IPS-15b (cell line): ENCODE measurements around the gene METTL17.

ENCODE experiments used
- H3K27me3 ChIP-seq: one replicate; pipeline ENCODE4 v1.6.1; 2013; ENCODE audit warnings: low read length; ENCODE audit not compliant: control insufficient read depth, insufficient read depth
- H3K36me3 ChIP-seq: one replicate; pipeline ENCODE4 v1.6.1; 2013; ENCODE audit warnings: low read length; ENCODE audit not compliant: control insufficient read depth, insufficient read depth
- H3K4me1 ChIP-seq: one replicate; pipeline ENCODE4 v1.6.1; 2013; ENCODE audit warnings: mild to moderate bottlenecking, low read length; ENCODE audit not compliant: control insufficient read depth, insufficient read depth
- H3K4me3 ChIP-seq: one replicate; pipeline ENCODE4 v1.5.1; 2013; ENCODE audit warnings: low read depth, low read length
- H3K9ac ChIP-seq: one replicate; pipeline ENCODE4 v1.6.1; 2013; ENCODE audit warnings: low read depth, mild to moderate bottlenecking, low read length
- H3K9me3 ChIP-seq: one replicate; pipeline ENCODE4 v1.6.1; 2013; ENCODE audit warnings: mild to moderate bottlenecking, low read length; ENCODE audit not compliant: control insufficient read depth, insufficient read depth

METTL17 gene

DNA sequence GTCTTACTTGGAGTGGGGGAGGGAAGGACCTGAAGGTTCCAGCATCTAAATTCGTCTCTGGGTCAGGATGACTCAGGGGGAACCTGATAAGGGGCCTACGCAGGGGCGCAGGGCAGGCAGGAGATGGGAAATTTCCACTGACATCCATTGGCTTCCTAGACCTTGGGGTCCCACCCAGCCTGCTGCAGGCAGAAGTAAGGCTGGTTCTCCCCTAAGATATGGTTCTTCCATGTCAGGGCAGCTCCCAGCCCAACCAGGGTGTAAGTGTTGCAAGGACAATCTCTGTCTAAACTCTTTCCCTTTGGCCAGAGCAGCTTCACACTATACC lies 37.2 kb downstream of the METTL17 start:
- no peaks in the 10 kb centered on the region for H3K9me3 ChIP-seq
- no peak overlapping the region for H3K9ac ChIP-seq
- H3K27me3 ChIP-seq: peaks cover 43% of the 10 kb centered on the region
- peaks cover 5% of the 10 kb centered on the region for H3K36me3 ChIP-seq
- H3K4me3 ChIP-seq: no peak overlapping the region
- H3K4me1 ChIP-seq: peaks cover 18% of the 10 kb centered on the region

DNA sequence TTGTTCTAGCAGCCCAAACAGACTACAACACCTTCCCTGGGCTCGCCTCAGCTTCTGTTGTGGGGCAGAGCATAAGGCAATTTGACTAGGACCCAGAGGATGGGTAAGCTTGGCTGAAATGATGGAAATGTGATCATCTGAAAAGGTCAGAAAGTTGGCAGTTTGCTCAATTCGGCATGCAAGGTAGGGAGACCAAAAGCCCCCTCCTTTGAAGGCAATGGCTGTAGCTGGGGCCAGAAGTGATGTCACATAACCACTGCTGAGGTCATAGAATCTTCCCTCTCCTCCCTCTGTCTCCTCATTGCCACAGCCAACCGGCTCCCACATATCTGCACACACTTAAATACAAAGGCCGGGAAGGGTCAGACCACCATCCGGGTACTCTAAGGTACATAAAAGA lies 40.1 kb downstream of the METTL17 start, which contains the start of gene TPPP2:
Gene TPPP2, plus strand, starts transcription at position 301 of the 400 bp plus-strand sequence. CDS start 365 bp downstream, outside the sequence.
- Histone ChIP-seq H3K9ac (no peak within 1 kb of the TSS), H3K9me3 (no peaks in the 10 kb centered on the region), H3K4me3 (no peak within 1 kb of the TSS), H3K27me3 (peaks cover 23% of the 10 kb centered on the region), H3K36me3 (no peaks in the 10 kb centered on the region), H3K4me1 (peaks cover 12% of the 10 kb centered on the region)

- H3K4me3 ChIP-seq: no peak overlapping the region
- H3K9ac ChIP-seq: no peak overlapping the region
- H3K4me1 ChIP-seq: peaks cover 12% of the 10 kb centered on the region
- H3K9me3 ChIP-seq: no peaks in the 10 kb centered on the region
- H3K27me3 ChIP-seq: peaks cover 23% of the 10 kb centered on the region
- H3K36me3 ChIP-seq: no peaks in the 10 kb centered on the region
Observed at GRCh38 chr14:21030531-21030930, 40.8 kb downstream of the METTL17 start.

GRCh38 chr14:21032326-21033132 lies 42.7 kb downstream of the METTL17 start:
- H3K9ac ChIP-seq: no peak overlapping the region
- H3K4me1 ChIP-seq: peaks cover under 1% of the 10 kb centered on the region
- no peaks in the 10 kb centered on the region for H3K9me3 ChIP-seq
- H3K27me3 ChIP-seq: peaks cover 15% of the 10 kb centered on the region
- H3K36me3 ChIP-seq: no peaks in the 10 kb centered on the region
- H3K4me3 ChIP-seq: no peak overlapping the region

DNA sequence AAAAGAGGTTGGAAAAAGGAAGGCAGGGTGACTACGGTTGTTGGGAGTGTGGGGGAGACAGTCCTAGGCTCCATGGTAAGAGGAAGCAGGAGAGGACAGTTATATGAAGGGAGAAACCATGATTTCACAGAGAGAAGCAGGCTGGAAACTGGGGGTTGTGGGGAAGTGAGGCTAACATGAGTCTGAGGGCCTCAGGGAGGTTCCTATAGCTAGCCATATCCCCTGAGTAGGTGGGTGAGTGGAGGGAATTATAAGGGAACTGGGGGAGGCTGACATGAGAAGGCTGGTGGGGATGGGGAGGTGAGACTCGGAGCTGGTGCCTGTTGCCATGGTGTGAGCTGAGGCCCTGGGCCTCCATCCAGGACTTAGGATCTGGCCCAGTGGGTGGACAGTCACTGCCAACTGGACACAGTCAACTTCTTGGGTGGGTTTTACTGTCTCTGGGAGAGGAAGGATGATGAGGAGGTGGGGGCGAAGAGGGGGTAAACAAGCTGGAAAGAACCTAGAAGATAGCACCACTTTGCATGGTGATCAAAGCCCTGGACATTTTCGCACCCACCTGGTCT lies 43.4 kb downstream of the METTL17 start:
- H3K36me3 ChIP-seq: no peaks in the 10 kb centered on the region
- no peak overlapping the region for H3K9ac ChIP-seq
- no peak overlapping the region for H3K4me3 ChIP-seq
- H3K9me3 ChIP-seq: no peaks in the 10 kb centered on the region
- H3K4me1 ChIP-seq: no peaks in the 10 kb centered on the region
- H3K27me3 ChIP-seq: peaks cover 10% of the 10 kb centered on the region

DNA sequence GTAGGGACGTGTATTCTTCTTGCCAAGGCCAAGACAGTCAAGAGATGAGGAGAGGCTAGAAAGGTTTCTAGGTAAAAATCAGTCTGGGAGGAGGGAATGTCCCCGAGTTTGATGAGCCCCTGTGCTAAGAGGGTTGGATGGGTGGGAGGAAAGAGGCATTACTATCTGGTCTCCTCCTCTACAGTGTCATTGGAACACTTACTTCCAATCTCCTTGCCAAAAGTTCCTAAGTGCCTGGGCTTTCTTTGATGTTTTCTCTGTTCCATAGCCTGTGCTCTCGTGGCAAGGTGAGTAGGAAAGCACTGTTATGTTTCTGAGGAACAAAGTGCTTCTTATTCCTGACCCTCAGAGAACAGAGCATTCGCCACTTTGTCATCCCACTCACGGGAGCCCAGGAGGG lies 44.9 kb downstream of the METTL17 start, which contains the start of gene RNASE13:
Gene RNASE13, minus strand, starts transcription at position 101 of the 400 bp plus-strand sequence. CDS start 519 bp downstream, outside the sequence.
- Histone ChIP-seq H3K36me3 (no peaks in the 10 kb centered on the region), H3K9ac (no peak within 1 kb of the TSS), H3K4me1 (peaks cover 11% of the 10 kb centered on the region), H3K27me3 (peaks cover 10% of the 10 kb centered on the region), H3K9me3 (no peaks in the 10 kb centered on the region), H3K4me3 (no peak within 1 kb of the TSS)

GRCh38 chr14:21036751-21037150 lies 47.0 kb downstream of the METTL17 start:
- H3K9me3 ChIP-seq: no peaks in the 10 kb centered on the region
- H3K4me1 ChIP-seq: peaks cover 13% of the 10 kb centered on the region
- no peaks in the 10 kb centered on the region for H3K36me3 ChIP-seq
- no peak overlapping the region for H3K9ac ChIP-seq
- peaks cover 5% of the 10 kb centered on the region for H3K27me3 ChIP-seq
- H3K4me3 ChIP-seq: no peak overlapping the region

DNA sequence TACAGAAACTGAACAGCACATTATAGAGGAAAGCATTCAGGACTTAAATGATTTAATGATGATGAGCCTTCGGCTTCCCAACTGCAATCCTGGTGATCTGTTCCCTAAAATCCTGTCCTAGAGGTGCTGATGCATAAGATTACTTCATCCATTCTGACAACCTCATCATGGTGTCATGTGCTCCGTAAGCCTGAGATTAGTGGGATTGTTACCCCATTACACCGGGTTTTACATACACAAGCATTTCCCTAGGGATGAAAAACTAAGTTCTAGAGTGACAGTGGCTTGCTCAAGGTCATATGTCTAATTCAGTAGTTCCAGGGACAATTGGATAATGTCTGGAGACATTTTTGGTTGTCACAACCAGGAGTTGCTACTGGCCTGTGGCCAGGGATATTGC lies 47.4 kb downstream of the METTL17 start:
- H3K27me3 ChIP-seq: peaks cover 5% of the 10 kb centered on the region
- peaks cover 13% of the 10 kb centered on the region for H3K4me1 ChIP-seq
- H3K9ac ChIP-seq: no peak overlapping the region
- H3K36me3 ChIP-seq: no peaks in the 10 kb centered on the region
- no peak overlapping the region for H3K4me3 ChIP-seq
- no peaks in the 10 kb centered on the region for H3K9me3 ChIP-seq

DNA sequence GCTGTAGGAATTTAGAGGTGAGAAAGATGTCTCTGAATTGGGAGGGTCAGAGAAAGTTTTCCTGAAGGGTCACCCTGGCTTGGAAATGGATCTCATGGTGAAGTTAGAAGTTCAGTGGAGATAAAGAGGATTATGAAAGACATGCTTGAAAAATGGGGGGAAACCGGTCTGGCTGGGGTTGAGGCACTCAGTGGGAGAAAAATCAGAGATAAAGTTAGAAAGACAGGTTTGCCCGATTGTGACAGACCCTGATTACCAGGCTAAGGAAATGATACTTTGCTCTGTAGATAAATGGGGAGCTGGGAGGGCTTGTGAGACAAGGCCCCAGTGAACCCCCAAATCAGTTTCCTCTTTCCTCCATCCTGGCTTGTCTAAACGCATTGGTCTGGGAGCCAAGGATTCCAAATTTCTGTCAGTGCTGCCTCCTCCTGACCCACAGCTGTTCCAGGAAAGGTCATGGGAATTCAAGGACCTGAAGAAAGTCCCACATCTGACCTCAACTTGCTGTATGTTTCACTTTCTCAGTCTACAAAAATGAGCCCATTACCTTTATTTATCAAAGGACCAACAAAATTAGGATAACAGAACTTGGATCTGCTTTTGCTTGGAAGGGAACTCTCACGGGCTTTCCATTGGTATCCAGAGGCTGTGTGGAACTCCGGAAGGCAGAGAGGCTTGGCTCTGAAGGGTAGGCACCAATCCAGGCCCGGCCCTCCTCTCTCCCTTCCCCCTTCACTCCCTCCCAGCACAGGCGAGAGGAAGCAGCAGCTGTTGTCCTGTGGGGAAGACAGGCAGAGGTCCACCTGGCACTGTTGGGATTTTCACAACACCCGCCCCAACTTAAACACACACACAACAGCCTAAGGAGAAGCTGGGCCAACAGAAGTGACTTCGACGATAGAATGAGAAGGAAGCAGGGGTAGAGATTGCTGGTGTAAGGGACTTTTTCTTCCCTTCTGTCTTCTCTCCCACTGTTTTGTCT lies 49.0 kb downstream of the METTL17 start:
- peaks cover 13% of the 10 kb centered on the region for H3K4me1 ChIP-seq
- H3K36me3 ChIP-seq: no peaks in the 10 kb centered on the region
- no peak overlapping the region for H3K9ac ChIP-seq
- H3K4me3 ChIP-seq: no peak overlapping the region
- H3K9me3 ChIP-seq: no peaks in the 10 kb centered on the region
- H3K27me3 ChIP-seq: no peaks in the 10 kb centered on the region

DNA sequence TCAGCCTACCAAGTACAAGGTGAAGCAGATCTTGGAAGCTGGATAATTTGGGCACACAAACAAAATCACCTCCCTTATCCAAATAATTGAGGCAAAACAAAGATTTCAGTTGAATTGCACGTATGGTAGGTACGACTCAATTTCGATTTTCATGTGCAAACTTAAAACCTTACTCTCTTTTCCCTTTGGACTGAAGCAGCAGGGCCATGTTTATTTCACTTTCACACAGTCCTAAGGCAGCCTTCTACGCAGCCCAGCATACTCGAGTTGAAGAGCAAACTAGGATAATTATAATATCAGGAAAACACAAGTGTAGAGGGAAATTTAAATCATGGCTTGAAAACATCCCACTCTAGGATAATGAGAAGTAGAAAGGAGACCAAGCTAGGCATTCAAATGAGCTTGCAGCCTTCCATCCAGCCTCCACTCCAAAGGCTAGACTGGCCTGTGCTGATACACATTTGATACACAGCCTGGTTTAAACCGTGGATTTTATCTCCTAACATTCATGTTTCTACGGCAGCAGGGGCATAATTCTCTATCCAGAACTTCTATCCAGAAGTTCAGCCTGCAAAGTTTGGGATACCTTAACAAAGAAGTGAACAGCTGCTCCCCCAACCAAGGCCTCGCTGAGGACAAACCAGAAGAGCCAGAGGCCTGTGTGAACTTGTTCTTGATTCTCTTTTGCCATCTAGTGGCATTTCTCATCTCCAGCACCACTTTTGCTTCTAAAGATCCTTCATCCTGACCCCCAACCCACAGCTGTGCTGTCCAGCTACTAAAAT lies 50.0 kb downstream of the METTL17 start:
- H3K27me3 ChIP-seq: no peaks in the 10 kb centered on the region
- H3K4me1 ChIP-seq: peaks cover 13% of the 10 kb centered on the region
- H3K4me3 ChIP-seq: no peak overlapping the region
- no peak overlapping the region for H3K9ac ChIP-seq
- no peaks in the 10 kb centered on the region for H3K9me3 ChIP-seq
- no peaks in the 10 kb centered on the region for H3K36me3 ChIP-seq

GRCh38 chr14:21040370-21040925 lies 50.7 kb downstream of the METTL17 start:
- Histone ChIP-seq H3K9ac (no peak overlapping the region), H3K36me3 (no peaks in the 10 kb centered on the region), H3K9me3 (no peaks in the 10 kb centered on the region), H3K4me3 (no peak overlapping the region), H3K27me3 (no peaks in the 10 kb centered on the region), H3K4me1 (peaks cover 13% of the 10 kb centered on the region)
